Gastroesophageal sphincter (tissue), 3 donors: ENCODE measurements around the gene MTHFS.

Experiments
- CTCF ChIP-seq, 4 experiments: fragments of 200-600 bp in 2 of 4; fragments of 450-650 bp in 2 of 4; sonication (generic) in 1 of 4; IDR thresholded peaks; one replicate each; pipeline ENCODE4 v1.5.1; 2017 to 2019; ENCODE audit warnings: antibody characterized with exemption in 4 of 4, mild to moderate bottlenecking in 2 of 4, moderate library complexity in 2 of 4
- EP300 ChIP-seq: sonication (generic); formaldehyde crosslinking; IDR thresholded peaks from one replicate; pipeline ENCODE4 v1.6.1; 2017; ENCODE audit warnings: antibody characterized with exemption, mild to moderate bottlenecking
- POLR2A ChIP-seq, 2 donors: fragments of 450-650 bp; IDR thresholded peaks; one replicate each; pipeline ENCODE4 v1.6.1; 2017; ENCODE audit warnings: antibody characterized with exemption in 2 of 2, mild to moderate bottlenecking in 2 of 2, moderate library complexity in 1 of 2
- POLR2AphosphoS5 ChIP-seq: sonication (generic); formaldehyde crosslinking; IDR thresholded peaks from one replicate; pipeline ENCODE4 v1.6.1; 2017; ENCODE audit warnings: antibody characterized with exemption

- TF ChIP-seq CTCF (IDR thresholded peaks at IDR 0.05) (no peak), POLR2A (IDR thresholded peaks at IDR 0.05) (no peak), POLR2AphosphoS5 (no peak), EP300 (no peak)
These were observed 10.7 kb downstream of the MTHFS start for GRCh38 chr15:79886124-79886523.
